Breast epithelium (tissue), 3 donors: ENCODE results near the gene ELP1.

ENCODE experiments used
- CTCF ChIP-seq, 3 donors: fragments of 450-650 bp; IDR thresholded peaks; one replicate each; pipeline ENCODE4 v1.5.1; 2016 to 2017; ENCODE audit warnings: antibody characterized with exemption in 3 of 3, mild to moderate bottlenecking in 3 of 3, moderate library complexity in 3 of 3
- POLR2A ChIP-seq: fragments of 450-650 bp; IDR thresholded peaks from one replicate; pipeline ENCODE4 v1.6.1; 2016; ENCODE audit warnings: antibody characterized with exemption, mild to moderate bottlenecking, moderate library complexity
- POLR2AphosphoS5 ChIP-seq, 3 donors: sonication (generic); formaldehyde crosslinking; IDR thresholded peaks; one replicate each; pipeline ENCODE4 v1.6.1; 2017; ENCODE audit warnings: antibody characterized with exemption in 3 of 3

GRCh38 chr9:108834959-108835665 lies 98.8 kb downstream of the ELP1 start:
- TF ChIP-seq POLR2AphosphoS5 (IDR thresholded peaks at IDR 0.05) (no peak), CTCF (IDR thresholded peaks at IDR 0.05) (no peak), POLR2A (no peak)
